HepG2 (cell line): ENCODE results near the gene DNAJC5. TPM values are rescaled to one million over a fixed set of nuclear protein-coding genes. Genes with fewer than 3 reads are reported as not detected.

Experiments used
- ATF7-NPFF ChIP-seq: sonication (generic); formaldehyde crosslinking; IDR thresholded peaks from 2 replicates; pipeline ENCODE4 v1.8.1; 2023; ENCODE audit warnings: mild to moderate bottlenecking, low read depth, missing genetic modification reagents, moderate library complexity
- ETV6 ChIP-seq: sonication (generic); formaldehyde crosslinking; conservative IDR thresholded peaks from 2 replicates; pipeline ENCODE4 v1.4.0; 2020; ENCODE audit warnings: missing genetic modification reagents
- FOXA1 ChIP-seq, 2 experiments: fragments of 450-650 bp in 1 of 2; sonication (generic) in 1 of 2; formaldehyde crosslinking in 1 of 2; IDR thresholded peaks; 2 replicates each; pipeline versions ENCODE4 v1.4.0 to v1.6.1; 2016 to 2020; ENCODE audit warnings: missing genetic modification reagents in 1 of 2
- HES4 ChIP-seq: sonication (generic); formaldehyde crosslinking; IDR thresholded peaks from 2 replicates; pipeline ENCODE4 v1.9.0; 2021; ENCODE audit warnings: mild to moderate bottlenecking, missing genetic modification reagents, borderline replicate concordance
- HMG20B ChIP-seq: conservative IDR thresholded peaks from 2 replicates; pipeline ENCODE4 v1.6.1; 2016; ENCODE audit warnings: missing genetic modification reagents, missing compliant biosample characterization
- KLF11 ChIP-seq: IDR thresholded peaks from 2 replicates; pipeline ENCODE4 v1.6.1; 2016; ENCODE audit warnings: missing compliant biosample characterization
- KMT2A ChIP-seq: sonication (generic); formaldehyde crosslinking; IDR thresholded peaks from 2 replicates; pipeline ENCODE4 v1.4.0; 2020; ENCODE audit warnings: missing genetic modification reagents
- MTA1 ChIP-seq: sonication (generic); formaldehyde crosslinking; IDR thresholded peaks from 2 replicates; pipeline ENCODE4 v1.4.0; 2020; ENCODE audit warnings: missing genetic modification reagents, mild to moderate bottlenecking, borderline replicate concordance
- RORA ChIP-seq: sonication (generic); formaldehyde crosslinking; IDR thresholded peaks from 2 replicates; pipeline ENCODE4 v1.5.0; 2020; ENCODE audit warnings: mild to moderate bottlenecking, missing genetic modification reagents, moderate library complexity
- RXRA ChIP-seq: sonication (generic); formaldehyde crosslinking; IDR thresholded peaks from 2 replicates; pipeline ENCODE4 v1.5.1; 2020; ENCODE audit warnings: missing genetic modification reagents
- SATB2 ChIP-seq: sonication (generic); formaldehyde crosslinking; IDR thresholded peaks from 2 replicates; pipeline ENCODE4 v1.5.0; 2020; ENCODE audit warnings: missing genetic modification reagents
- SMAD3 ChIP-seq: sonication (generic); formaldehyde crosslinking; IDR thresholded peaks from 2 replicates; pipeline ENCODE4 v1.4.0; 2020; ENCODE audit warnings: missing genetic modification reagents
- SMAD9 ChIP-seq: sonication (generic); formaldehyde crosslinking; IDR thresholded peaks from 2 replicates; pipeline ENCODE4 v1.5.1; 2020; ENCODE audit warnings: mild to moderate bottlenecking, missing genetic modification reagents
- ZFP36 ChIP-seq: fragments of 150-350 bp; IDR thresholded peaks from 2 replicates; pipeline ENCODE4 v1.6.1; 2018; ENCODE audit warnings: borderline replicate concordance, low read length, low read depth; ENCODE audit not compliant: partially characterized antibody
- ZNF546 ChIP-seq: sonication (generic); formaldehyde crosslinking; conservative IDR thresholded peaks from 2 replicates; pipeline ENCODE4 v1.8.1; 2023; ENCODE audit warnings: mild to moderate bottlenecking, missing genetic modification reagents
- ZNF572 ChIP-seq: sonication (generic); formaldehyde crosslinking; IDR thresholded peaks from 2 replicates; pipeline ENCODE4 v1.5.1; 2020; ENCODE audit warnings: mild to moderate bottlenecking, missing genetic modification reagents
- ZNF605 ChIP-seq: sonication (generic); formaldehyde crosslinking; IDR thresholded peaks from 2 replicates; pipeline ENCODE4 v1.8.0; 2022; ENCODE audit warnings: mild to moderate bottlenecking, missing genetic modification reagents
- ZNF672 ChIP-seq: sonication (generic); formaldehyde crosslinking; IDR thresholded peaks from 2 replicates; pipeline ENCODE4 v1.8.1; 2022; ENCODE audit warnings: missing genetic modification reagents
- ZNF773 ChIP-seq: sonication (generic); formaldehyde crosslinking; IDR thresholded peaks from 2 replicates; pipeline ENCODE4 v1.4.0; 2020; ENCODE audit warnings: missing genetic modification reagents, borderline replicate concordance
- polyA plus RNA-seq, 8 experiments: library from polyadenylated mRNA; depleted of rRNA in 3 of 8; stranded (reverse) in 7 of 8; unstranded in 1 of 8; fragments of >200 nt; fragmentation: Illumina TruSeq in 4 of 8; extraction: Trizol in 4 of 8; gene quantifications; 2 replicates each; pipeline versions ENCODE4 v1.2.1 to v1.2.3, GENCODE V29; 2011 to 2016; ENCODE audit warnings: low read depth in 4 of 8, missing spikeins in 1 of 8, mixed read lengths in 1 of 8; ENCODE audit not compliant: insufficient read depth in 1 of 8
- total RNA-seq, 5 experiments: library from RNA; depleted of rRNA; stranded (reverse); fragments of >200 nt; fragmentation: Illumina TruSeq; extraction: Trizol; gene quantifications; 2 replicates each; pipeline ENCODE4 v1.2.3, GENCODE V29; 2016; ENCODE audit warnings: low read depth in 1 of 5
- TF ChIP-seq, protein P1 (sequence below), 2 experiments: sonication (generic) in 1 of 2; formaldehyde crosslinking in 1 of 2; IDR thresholded peaks; 2 replicates each; pipeline versions ENCODE4 v1.5.1 to v1.6.1; 2011 to 2020; ENCODE audit warnings: borderline replicate concordance in 1 of 2, low read depth in 1 of 2, low read length in 1 of 2, mild to moderate bottlenecking in 1 of 2, missing genetic modification reagents in 1 of 2, moderate library complexity in 1 of 2
- TF ChIP-seq, protein P2 (sequence below): sonication (generic); formaldehyde crosslinking; IDR thresholded peaks from 2 replicates; pipeline ENCODE4 v1.8.0; 2022; ENCODE audit warnings: mild to moderate bottlenecking, missing genetic modification reagents, borderline replicate concordance
- TF ChIP-seq, protein P3 (sequence below): fragments of 450-650 bp; IDR thresholded peaks from 2 replicates; pipeline ENCODE4 v1.6.1; 2017; ENCODE audit warnings: mild to moderate bottlenecking

DNAJC5 gene
- total and polyA plus RNA-seq, 2 of the 13 experiments (the other 11 are each of a cell fraction or from before 2014, with no cell fraction given), result 42.8 to 64.5 TPM

DNA sequence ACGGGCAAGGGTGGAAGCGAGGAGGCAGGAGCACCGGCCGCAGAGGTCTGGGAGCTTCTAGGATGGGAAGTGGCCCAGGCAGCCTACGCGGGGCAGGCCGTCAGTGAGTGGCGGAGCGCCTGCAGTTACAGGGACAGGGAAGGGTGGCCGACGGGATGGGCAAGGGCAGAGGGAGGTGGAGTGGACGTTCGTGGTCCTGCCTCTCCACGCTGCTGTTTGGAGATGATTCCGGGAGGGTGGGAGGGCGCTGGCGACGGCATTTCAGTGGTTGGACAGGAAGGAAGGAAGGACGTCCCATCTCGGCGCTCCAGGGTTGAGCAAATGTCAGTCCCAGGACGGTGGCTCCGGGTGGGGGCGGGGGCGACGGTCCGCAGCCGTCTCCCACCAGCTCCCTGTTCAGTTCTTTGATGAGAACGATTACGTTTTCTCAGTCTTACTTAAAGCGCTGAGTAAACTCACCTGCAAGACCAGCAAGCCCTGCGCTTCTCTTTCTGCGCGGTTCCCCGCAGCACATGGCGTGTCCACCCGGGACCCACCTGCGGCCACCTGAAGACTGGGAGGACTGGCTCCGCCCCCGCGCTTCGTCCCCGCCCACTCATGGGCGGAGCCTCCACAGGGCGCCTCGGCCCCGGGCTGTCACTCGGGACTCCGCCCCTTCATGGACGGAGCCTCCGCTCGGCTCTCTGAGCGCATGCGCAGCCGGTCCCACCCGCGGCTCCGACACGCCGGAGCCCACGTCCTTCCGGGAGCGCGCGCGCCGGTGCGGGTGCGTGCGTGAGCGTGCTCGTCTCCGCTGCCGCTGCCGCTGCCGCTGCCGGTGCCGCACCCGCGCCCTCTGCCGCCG, at the start of gene DNAJC5 (continued):
- TF ChIP-seq KLF11 (CRISPR knock-in tag) (peak; percentile 75), FOXA1 (IDR thresholded peaks at IDR 0.05) (no peak), FOXA1 (CRISPR knock-in tag; IDR thresholded peaks at IDR 0.05) (no peak), HES4 (CRISPR knock-in tag) (peak; percentile 69), SMAD9 (CRISPR knock-in tag) (peak; percentile 92; the same call in 1 of the 2 replicates), RORA (CRISPR knock-in tag) (no peak), ETV6 (CRISPR knock-in tag) (peak; percentile 81), ZNF773 (CRISPR knock-in tag) (no peak), ZNF605 (CRISPR knock-in tag) (peak; percentile 91), ATF7-NPFF (CRISPR knock-in tag) (no peak), KMT2A (CRISPR knock-in tag) (peak; percentile 63; the same call in 1 of the 2 replicates), ZNF672 (no peak), SMAD3 (no peak), RXRA (CRISPR knock-in tag) (peak; percentile 73), SATB2 (CRISPR knock-in tag) (no peak), ZNF572 (CRISPR knock-in tag) (no peak), HMG20B (no peak), ZFP36 (no peak), MTA1 (peak; percentile 88; the same call in 1 of the 2 replicates), ZNF546 (0 out of 2 replicates have a peak, but pooled peaks have one; percentile 29)
- TF ChIP-seq, protein P1, sequence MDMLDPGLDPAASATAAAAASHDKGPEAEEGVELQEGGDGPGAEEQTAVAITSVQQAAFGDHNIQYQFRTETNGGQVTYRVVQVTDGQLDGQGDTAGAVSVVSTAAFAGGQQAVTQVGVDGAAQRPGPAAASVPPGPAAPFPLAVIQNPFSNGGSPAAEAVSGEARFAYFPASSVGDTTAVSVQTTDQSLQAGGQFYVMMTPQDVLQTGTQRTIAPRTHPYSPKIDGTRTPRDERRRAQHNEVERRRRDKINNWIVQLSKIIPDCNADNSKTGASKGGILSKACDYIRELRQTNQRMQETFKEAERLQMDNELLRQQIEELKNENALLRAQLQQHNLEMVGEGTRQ (IDR thresholded peaks at IDR 0.05; ENCODE audit: low read depth, low read length), result no peak
- TF ChIP-seq, protein P1 (CRISPR knock-in tag; IDR thresholded peaks at IDR 0.05; ENCODE audit: borderline replicate concordance), result peak; percentile 42; the same call in 1 of the 2 replicates
- TF ChIP-seq, protein P2, sequence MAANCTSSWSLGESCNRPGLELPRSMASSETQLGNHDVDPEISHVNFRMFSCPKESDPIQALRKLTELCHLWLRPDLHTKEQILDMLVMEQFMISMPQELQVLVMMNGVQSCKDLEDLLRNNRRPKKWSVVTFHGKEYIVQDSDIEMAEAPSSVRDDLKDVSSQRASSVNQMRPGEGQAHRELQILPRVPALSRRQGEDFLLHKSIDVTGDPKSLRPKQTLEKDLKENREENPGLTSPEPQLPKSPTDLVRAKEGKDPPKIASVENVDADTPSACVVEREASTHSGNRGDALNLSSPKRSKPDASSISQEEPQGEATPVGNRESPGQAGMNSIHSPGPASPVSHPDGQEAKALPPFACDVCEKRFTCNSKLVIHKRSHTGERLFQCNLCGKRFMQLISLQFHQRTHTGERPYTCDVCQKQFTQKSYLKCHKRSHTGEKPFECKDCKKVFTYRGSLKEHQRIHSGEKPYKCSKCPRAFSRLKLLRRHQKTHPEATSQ (CRISPR knock-in tag), result no peak
- TF ChIP-seq, protein P3, sequence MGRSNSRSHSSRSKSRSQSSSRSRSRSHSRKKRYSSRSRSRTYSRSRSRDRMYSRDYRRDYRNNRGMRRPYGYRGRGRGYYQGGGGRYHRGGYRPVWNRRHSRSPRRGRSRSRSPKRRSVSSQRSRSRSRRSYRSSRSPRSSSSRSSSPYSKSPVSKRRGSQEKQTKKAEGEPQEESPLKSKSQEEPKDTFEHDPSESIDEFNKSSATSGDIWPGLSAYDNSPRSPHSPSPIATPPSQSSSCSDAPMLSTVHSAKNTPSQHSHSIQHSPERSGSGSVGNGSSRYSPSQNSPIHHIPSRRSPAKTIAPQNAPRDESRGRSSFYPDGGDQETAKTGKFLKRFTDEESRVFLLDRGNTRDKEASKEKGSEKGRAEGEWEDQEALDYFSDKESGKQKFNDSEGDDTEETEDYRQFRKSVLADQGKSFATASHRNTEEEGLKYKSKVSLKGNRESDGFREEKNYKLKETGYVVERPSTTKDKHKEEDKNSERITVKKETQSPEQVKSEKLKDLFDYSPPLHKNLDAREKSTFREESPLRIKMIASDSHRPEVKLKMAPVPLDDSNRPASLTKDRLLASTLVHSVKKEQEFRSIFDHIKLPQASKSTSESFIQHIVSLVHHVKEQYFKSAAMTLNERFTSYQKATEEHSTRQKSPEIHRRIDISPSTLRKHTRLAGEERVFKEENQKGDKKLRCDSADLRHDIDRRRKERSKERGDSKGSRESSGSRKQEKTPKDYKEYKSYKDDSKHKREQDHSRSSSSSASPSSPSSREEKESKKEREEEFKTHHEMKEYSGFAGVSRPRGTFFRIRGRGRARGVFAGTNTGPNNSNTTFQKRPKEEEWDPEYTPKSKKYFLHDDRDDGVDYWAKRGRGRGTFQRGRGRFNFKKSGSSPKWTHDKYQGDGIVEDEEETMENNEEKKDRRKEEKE, result no peak
